ENCODE results near the gene CCDC183.
"Not testable (repeated sequence)": the region's sequence is repeated elsewhere in the genome, so short reads cannot be mapped to it uniquely, and the experiment has no call there.

Gene CCDC183

GRCh38 chr9:136760834-136761544, 35.1 kb upstream of the CCDC183 start:
- DNase-seq, result not testable (repeated sequence)

- no peak for DNase-seq
Measured at GRCh38 chr9:136761545-136761981, 34.6 kb upstream of the CCDC183 start.

- no peak for DNase-seq
Measured at GRCh38 chr9:136762221-136762691, 33.9 kb upstream of the CCDC183 start.

- DNase-seq, result peak; percentile 61
Measured at GRCh38 chr9:136762915-136763648, 33.1 kb upstream of the CCDC183 start.

- no peak for DNase-seq
Measured at GRCh38 chr9:136763649-136764035, 32.5 kb upstream of the CCDC183 start.

- DNase-seq, result no peak
Measured at GRCh38 chr9:136764301-136764891, 31.7 kb upstream of the CCDC183 start, which contains the start of gene LCN15. Gene LCN15 (minus strand): TSS chr9:136764518. CDS start chr9:136764488, 30 bp downstream.

GRCh38 chr9:136765041-136765440, 31.1 kb upstream of the CCDC183 start:
- no peak for DNase-seq

GRCh38 chr9:136765745-136766409, 30.3 kb upstream of the CCDC183 start:
- not testable (repeated sequence) for DNase-seq

GRCh38 chr9:136766410-136767120, 29.6 kb upstream of the CCDC183 start:
- peak; percentile 42 for DNase-seq

- DNase-seq, result peak; percentile 63
Measured at GRCh38 chr9:136769710-136770191, 26.4 kb upstream of the CCDC183 start.

- no peak for DNase-seq
Measured at GRCh38 chr9:136771907-136772415, 24.2 kb upstream of the CCDC183 start.

GRCh38 chr9:136773386-136774044, 22.6 kb upstream of the CCDC183 start:
- DNase-seq, result peak; percentile 21

GRCh38 chr9:136774416-136775045, 21.6 kb upstream of the CCDC183 start:
- no peak for DNase-seq

- DNase-seq, result no peak
Measured at GRCh38 chr9:136775191-136775590, 20.9 kb upstream of the CCDC183 start.

GRCh38 chr9:136776947-136777346, 19.2 kb upstream of the CCDC183 start:
- no peak for DNase-seq

GRCh38 chr9:136777359-136777758, 18.8 kb upstream of the CCDC183 start:
- no peak for DNase-seq

- no peak for DNase-seq
Measured at GRCh38 chr9:136779808-136780207, 16.3 kb upstream of the CCDC183 start.

- DNase-seq, result no peak
Measured at GRCh38 chr9:136782452-136782851, 13.7 kb upstream of the CCDC183 start.

- DNase-seq, result no peak
Measured at GRCh38 chr9:136784249-136784996, 11.7 kb upstream of the CCDC183 start.

- DNase-seq, result no peak
Measured at GRCh38 chr9:136784997-136785361, 11.2 kb upstream of the CCDC183 start.

Measured in stimulated activated CD4-positive, alpha-beta T cell treated with anti-CD3 and anti-CD28 coated beads, Interleukin-4, amount 100 ng/mL, for 1 hour (primary cell).